Heart right ventricle (tissue), 16 donors: ENCODE data around the gene DCST1. TPM values are rescaled to one million over a fixed set of nuclear protein-coding genes. Genes with fewer than 3 reads are reported as not detected.

Experiments used
- ATAC-seq, 8 donors: fragments of 200-7000 bp; cut with Tn5 transposase; one replicate each; pipeline ENCODE4 v1.9.1; 2020; ENCODE audit warnings: mild to moderate bottlenecking in 8 of 8, moderate library complexity in 8 of 8, moderate number of reproducible peaks in 1 of 8
- DNase-seq, 2 donors: peaks; one replicate each; pipeline ENCODE4 v3.0.0-alpha.2; 2020
- H3K27ac ChIP-seq, 10 donors: fragments of 200-600 bp; sonication (generic) in 2 of 10; one replicate each; pipeline versions ENCODE4 v1.5.0 to v1.8.0; 2020 to 2022; ENCODE audit warnings: mild to moderate bottlenecking in 3 of 10
- H3K27me3 ChIP-seq, 7 donors: fragments of 200-600 bp; one replicate each; pipeline ENCODE4 v1.8.0; 2021 to 2022; ENCODE audit warnings: mild to moderate bottlenecking in 2 of 7
- H3K36me3 ChIP-seq, 9 donors: fragments of 200-600 bp; sonication (generic) in 1 of 9; one replicate each; pipeline versions ENCODE4 v1.5.0 to v1.8.0; 2020 to 2022; ENCODE audit warnings: mild to moderate bottlenecking in 2 of 9
- H3K4me1 ChIP-seq, 9 donors: fragments of 200-600 bp; sonication (generic) in 1 of 9; one replicate each; pipeline versions ENCODE4 v1.5.0 to v1.8.0; 2020 to 2022; ENCODE audit warnings: mild to moderate bottlenecking in 4 of 9
- H3K4me3 ChIP-seq, 10 donors: fragments of 200-600 bp; sonication (generic) in 2 of 10; one replicate each; pipeline versions ENCODE4 v1.5.0 to v1.8.0; 2020 to 2022; ENCODE audit warnings: mild to moderate bottlenecking in 7 of 10, moderate library complexity in 2 of 10
- H3K9me3 ChIP-seq, 11 donors: fragments of 200-600 bp in 10 of 11; sonication (generic) in 2 of 11; one replicate each; pipeline versions ENCODE4 v1.5.0 to v1.8.0; 2013 to 2022; ENCODE audit warnings: mild to moderate bottlenecking in 2 of 11, control low read depth in 1 of 11, moderate library complexity in 1 of 11
- CTCF ChIP-seq, 9 donors: fragments of 200-600 bp; sonication (generic) in 2 of 9; IDR thresholded peaks; one replicate each; pipeline versions ENCODE4 v1.5.0 to v1.8.0; 2021 to 2022; ENCODE audit warnings: antibody characterized with exemption in 9 of 9, mild to moderate bottlenecking in 5 of 9, moderate library complexity in 1 of 9
- WGBS, 2 donors: extraction: QIAGEN DNeasy Blood & Tissue Kit; methylation state at CpG; one replicate each; pipeline ENCODE4 v1.1.7; 2013; ENCODE audit warnings: inconsistent platforms in 1 of 2; 5-methylcytosine and 5-hydroxymethylcytosine counted together
- intact Hi-C, 10 donors: fragments of 100-400 bp; cut with DNase I; formaldehyde crosslinking; loops; one replicate each; pipeline versions ENCODE4 v1.11.1 to v1.14.2; 2022
- polyA plus RNA-seq, 2 donors: library from polyadenylated mRNA; stranded (reverse); fragments of 200-250 nt; gene quantifications; one replicate each; pipeline ENCODE4 v1.2.3, GENCODE V29; 2013
- total RNA-seq, 10 donors: library from RNA; stranded (reverse); fragmentation: NEBNext Ultra II Directional in 3 of 10; extraction: Animal tissue kit (Norgen Biotek cat#: 25700) in 3 of 10; gene quantifications; one replicate each; pipeline versions ENCODE4 v1.2.1 to v1.2.4, GENCODE V29; 2021 to 2023
- donor health status: Arrhythmogenic right ventricular cardiomyopathy.
- donor health status: ischemic (EF 13 %, LVEDD 7.1; RV severe dilation, severe dysfunction).
- donor health status: healthy with polysubstance abuse.
- donor health status: DM: no; HTN: yes; CAD: no.
- donor health status: DM: no; HTN: no; CAD: no.
- donor health status: ischemic (EF 25% LVEDD 6.9; RV normal size, moderate dysfunction).
- donor health status: ischemic (EF 25% LVEDD 5.7; RV mildly dilated, moderate dysfunction).
- donor health status: healthy.
- donor health status: DM: yes; HTN: yes; CAD: no.
- donor health status: Ischemic cardiomyopathy.
- donor health status: ischemic (EF 35%, LVEDD 5.7; RV mildly dilated, moderate dysfunction).
- donor health status: nonischemic (EF 11% LVEDD 7.7; RV severe dilation, severe dysfunction).
- donor health status: DM: yes; HTN: yes; CAD: no.
- donor health status: PGD.
- donor health status: ischemic (EF 29% LVEDD 5.4; RV normal size, mild dysfunction).
- donor health status: nonischemic (EF 23%, LVEDD 6.1; RV moderate dilation, normal function).

DCST1 gene
- total and polyA plus RNA-seq, 12 donors = 0.29 TPM; not detected in 11

GRCh38 chr1:155030899-155031298 is 2.7 kb upstream of the DCST1 start:
- Histone ChIP-seq H3K27ac (no peak overlapping the region), H3K4me3 (no peak overlapping the region), H3K27me3 (no peaks in the 10 kb centered on the region), H3K9me3 (no peaks in the 10 kb centered on the region), H3K36me3 (no peaks in the 10 kb centered on the region), H3K4me1 (peaks cover 0 to 2% (median 0%) of the 10 kb centered on the region in 9 donors)
- ATAC-seq (no peak), DNase-seq (no peak)
- intact Hi-C loops = no loop called here
- no peak for TF ChIP-seq CTCF (IDR thresholded peaks at IDR 0.05)
- 82 to 88% methylated on average over 11 of the region's 11 CpGs for WGBS, 2 donors

- no peaks in the 10 kb centered on the region for H3K27me3 ChIP-seq
- DNase-seq (no peak), ATAC-seq (no peak)
- H3K27ac ChIP-seq = no peak overlapping the region
- intact Hi-C loops = no loop called here
- H3K4me3 ChIP-seq = no peak overlapping the region
- no peak for TF ChIP-seq CTCF (IDR thresholded peaks at IDR 0.05)
- WGBS, 2 donors = 86 to 95% methylated on average over 12 of the region's 12 CpGs
- H3K9me3 ChIP-seq = no peaks in the 10 kb centered on the region
- peaks cover 0 to 14% (median 0%) of the 10 kb centered on the region in 9 donors for H3K4me1 ChIP-seq
- no peaks in the 10 kb centered on the region for H3K36me3 ChIP-seq
These were observed 738 bp upstream of the DCST1 start for GRCh38 chr1:155032886-155033285.

- no peaks in the 10 kb centered on the region for H3K27me3 ChIP-seq
- no peak for TF ChIP-seq CTCF (IDR thresholded peaks at IDR 0.05)
- no peaks in the 10 kb centered on the region for H3K36me3 ChIP-seq
- ATAC-seq (no peak), DNase-seq (no peak)
- 87 to 89% methylated on average over 20 of the region's 20 CpGs for WGBS, 2 donors
- H3K9me3 ChIP-seq = no peaks in the 10 kb centered on the region
- H3K4me1 ChIP-seq = peaks cover 0 to 23% (median 2%) of the 10 kb centered on the region in 9 donors
- intact Hi-C loops = no loop called here
- no peak overlapping the region for H3K27ac ChIP-seq
- no peak overlapping the region for H3K4me3 ChIP-seq
These were observed 939 bp downstream of the DCST1 start for GRCh38 chr1:155034318-155035208.

- intact Hi-C loops = no loop called here
- Histone ChIP-seq H3K4me3 (no peak overlapping the region), H3K36me3 (no peaks in the 10 kb centered on the region), H3K9me3 (no peaks in the 10 kb centered on the region), H3K27me3 (no peaks in the 10 kb centered on the region), H3K27ac (no peak overlapping the region), H3K4me1 (peaks cover 0 to 23% (median 2%) of the 10 kb centered on the region in 9 donors)
- DNase-seq (no peak), ATAC-seq (no peak)
- 68 to 75% methylated on average over 2 of the region's 2 CpGs for WGBS, 2 donors
- TF ChIP-seq CTCF (IDR thresholded peaks at IDR 0.05) = no peak
These were observed 2.3 kb downstream of the DCST1 start for GRCh38 chr1:155035936-155036335.
